Testis (tissue), 2 donors: ENCODE data around the gene IL6R.

Experiments
- CTCF ChIP-seq, 3 experiments: fragments of 450-650 bp in 2 of 3; fragments of 200-600 bp in 1 of 3; sonication (generic) in 1 of 3; IDR thresholded peaks; one replicate each; pipeline ENCODE4 v1.5.1; 2016 to 2019; ENCODE audit warnings: antibody characterized with exemption in 3 of 3, mild to moderate bottlenecking in 2 of 3, moderate library complexity in 1 of 3
- POLR2A ChIP-seq: fragments of 450-650 bp; IDR thresholded peaks from one replicate; pipeline ENCODE4 v1.6.1; 2017; ENCODE audit warnings: antibody characterized with exemption, mild to moderate bottlenecking, moderate library complexity

GRCh38 chr1:154517661-154518060 is 112.5 kb downstream of the IL6R start:
- TF ChIP-seq CTCF (IDR thresholded peaks at IDR 0.05) (no peak), POLR2A (no peak)
